HG02759 (cell line): ENCODE data around the gene BPIFB1.

Experiments
- ATAC-seq: cut with Tn5 transposase; IDR thresholded peaks from one replicate; pipeline ENCODE4 v1.9.1; 2021; ENCODE audit warnings: mild to moderate bottlenecking, moderate library complexity; ENCODE audit not compliant: unreplicated experiment

BPIFB1 gene

DNA sequence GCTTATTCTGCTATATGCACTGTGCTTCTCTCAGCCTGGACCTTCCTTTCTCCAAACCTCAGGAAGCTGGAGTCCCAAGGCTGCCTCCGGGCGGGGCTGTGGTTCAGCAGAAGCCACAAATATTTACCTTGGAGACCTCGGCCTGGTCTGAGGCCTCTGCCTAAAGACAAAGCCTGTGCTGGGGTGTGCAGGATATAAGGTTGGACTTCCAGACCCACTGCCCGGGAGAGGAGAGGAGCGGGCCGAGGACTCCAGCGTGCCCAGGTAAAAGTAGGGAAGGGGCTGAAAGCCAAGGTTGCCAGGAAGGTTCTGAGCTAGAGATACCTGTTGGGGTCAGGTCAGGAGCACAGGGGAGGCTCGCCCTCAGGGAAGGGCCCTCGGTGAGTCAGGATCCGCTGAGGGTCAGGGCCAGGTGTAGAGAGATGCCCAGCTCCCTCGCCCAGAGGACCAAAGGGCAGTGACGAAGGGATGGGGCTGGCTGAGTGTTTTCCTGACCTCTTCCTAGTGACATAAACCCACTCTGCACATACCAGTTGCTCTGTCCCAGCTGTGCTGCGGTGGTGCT is at the start of gene BPIFB1:
Gene BPIFB1 (plus strand): TSS at position 224 of the 565 bp plus-strand sequence. CDS start 2,860 bp downstream, outside the sequence.
- no peak for ATAC-seq

- no peak for ATAC-seq
These were observed 49.0 kb upstream of the BPIFB1 start for GRCh38 chr20:33234050-33234449.

- no peak for ATAC-seq
These were observed 47.3 kb upstream of the BPIFB1 start, which contains the start of gene BPIFA1 for GRCh38 chr20:33235696-33236095. BPIFA1 (plus strand) TSS chr20:33235996; CDS start chr20:33237712, 1,716 bp downstream.

DNA sequence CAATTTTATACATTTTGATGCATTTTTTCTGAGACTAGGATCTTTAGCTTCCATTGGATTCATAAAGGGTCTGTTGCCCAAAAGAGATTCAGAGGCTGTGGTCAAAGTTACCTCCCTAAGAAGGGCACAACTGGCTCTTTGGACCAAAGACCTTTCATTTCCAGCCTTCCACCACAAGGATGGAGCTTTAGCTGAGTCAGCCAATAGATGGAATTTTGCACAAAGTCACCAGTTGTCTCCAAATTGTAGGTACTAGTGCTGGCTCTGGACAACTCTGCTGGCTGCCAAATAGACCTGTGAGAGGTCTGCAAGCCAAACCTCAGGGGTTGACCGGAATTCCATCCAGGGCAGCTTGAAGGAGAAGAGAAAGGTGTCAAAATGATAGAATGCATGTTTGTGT is 46.7 kb upstream of the BPIFB1 start:
- no peak for ATAC-seq

- no peak for ATAC-seq
These were observed 45.0 kb upstream of the BPIFB1 start for GRCh38 chr20:33237989-33238388.

- ATAC-seq: no peak
These were observed 43.6 kb upstream of the BPIFB1 start for GRCh38 chr20:33239418-33239817.

DNA sequence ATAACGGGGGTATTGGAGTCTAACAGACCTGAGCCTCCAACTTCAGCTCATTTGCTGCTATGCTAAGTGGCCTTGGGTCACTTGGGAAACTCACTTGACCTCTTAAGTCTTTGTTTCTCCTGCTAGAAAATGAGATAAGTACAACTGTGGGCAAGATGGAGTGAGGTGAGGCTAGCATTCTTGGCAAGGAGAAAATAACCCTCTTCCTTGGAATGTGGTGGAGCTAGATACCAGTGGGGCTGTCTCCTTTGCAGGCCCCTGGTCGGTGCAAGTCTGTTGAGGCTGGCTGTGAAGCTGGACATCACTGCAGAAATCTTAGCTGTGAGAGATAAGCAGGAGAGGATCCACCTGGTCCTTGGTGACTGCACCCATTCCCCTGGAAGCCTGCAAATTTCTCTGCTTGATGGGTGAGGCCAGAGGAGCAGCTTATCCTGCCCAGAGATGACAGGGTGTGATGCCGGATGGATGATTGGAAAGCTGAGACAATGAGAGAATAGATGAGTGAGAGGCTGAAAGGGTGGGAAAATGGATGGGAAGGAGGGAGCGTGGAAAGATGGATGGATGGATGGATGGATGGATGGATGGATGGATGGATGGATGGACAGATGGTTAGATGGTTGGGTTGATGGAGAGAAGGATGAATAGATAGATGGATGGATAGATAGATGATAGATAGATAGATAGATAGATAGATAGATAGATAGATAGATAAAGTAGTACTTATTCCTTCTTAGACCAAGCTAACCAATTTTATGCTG is 42.9 kb upstream of the BPIFB1 start:
- no peak for ATAC-seq

DNA sequence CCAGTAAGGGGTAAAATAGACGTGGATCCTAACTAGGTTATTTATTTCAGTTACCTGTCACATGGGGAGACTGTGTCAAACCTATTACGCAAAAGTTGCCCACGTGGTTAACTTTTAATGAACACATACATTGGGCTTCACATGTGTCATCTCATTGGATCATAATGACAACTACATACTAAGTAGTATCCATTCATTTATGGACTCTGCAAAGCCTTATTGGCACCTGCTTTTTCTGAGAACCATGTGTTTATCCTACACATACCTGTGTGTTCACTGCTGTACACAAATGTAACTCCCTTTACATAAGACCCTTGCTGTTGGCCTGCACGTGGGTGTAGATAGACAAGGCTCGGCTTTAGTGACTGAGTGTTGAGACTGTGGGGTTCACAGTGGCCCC is 42.1 kb upstream of the BPIFB1 start:
- no peak for ATAC-seq

- no peak for ATAC-seq
These were observed 40.5 kb upstream of the BPIFB1 start for GRCh38 chr20:33242319-33243100.

DNA sequence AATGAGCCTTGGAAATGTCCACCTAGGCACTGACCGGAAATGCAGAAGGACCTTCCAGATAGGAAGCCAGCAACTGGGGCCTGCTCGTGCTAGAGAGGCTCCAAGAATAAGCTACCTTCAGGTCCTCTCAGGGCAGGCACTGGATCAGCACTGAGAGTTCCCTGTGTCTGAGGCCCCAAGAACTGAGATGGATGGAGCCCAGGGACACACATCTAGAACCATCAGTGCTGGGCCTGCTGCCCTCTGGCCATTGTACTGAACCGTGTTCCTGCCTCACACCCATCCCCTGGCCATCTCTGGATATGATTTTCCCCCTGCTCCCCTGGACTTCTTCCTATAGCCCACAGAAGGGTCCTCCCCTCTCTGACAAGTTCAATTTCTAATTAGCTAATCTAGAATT is 36.9 kb upstream of the BPIFB1 start:
- no peak for ATAC-seq

- no peak for ATAC-seq
These were observed 33.6 kb upstream of the BPIFB1 start for GRCh38 chr20:33249456-33249855.

DNA sequence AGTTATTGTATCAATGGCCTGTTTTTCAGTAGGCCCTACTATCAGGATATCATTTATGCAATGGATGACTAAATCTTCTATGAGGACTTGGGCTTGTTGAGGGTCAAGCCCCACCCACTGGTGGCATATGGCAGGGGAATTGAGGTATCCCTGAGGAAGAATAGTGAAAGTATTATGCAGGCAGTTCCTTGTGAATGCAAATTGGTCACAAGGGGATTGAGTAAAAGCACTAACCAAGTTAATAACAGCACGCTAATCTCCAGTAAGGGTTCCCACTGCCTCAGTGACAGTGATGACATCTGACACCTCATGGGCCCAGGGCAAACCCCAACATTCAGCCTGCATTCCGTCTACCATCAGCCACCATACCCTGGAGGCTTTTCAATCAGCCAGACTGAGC is 32.3 kb upstream of the BPIFB1 start:
- no peak for ATAC-seq

GRCh38 chr20:33251496-33251895 is 31.5 kb upstream of the BPIFB1 start:
- no peak for ATAC-seq

DNA sequence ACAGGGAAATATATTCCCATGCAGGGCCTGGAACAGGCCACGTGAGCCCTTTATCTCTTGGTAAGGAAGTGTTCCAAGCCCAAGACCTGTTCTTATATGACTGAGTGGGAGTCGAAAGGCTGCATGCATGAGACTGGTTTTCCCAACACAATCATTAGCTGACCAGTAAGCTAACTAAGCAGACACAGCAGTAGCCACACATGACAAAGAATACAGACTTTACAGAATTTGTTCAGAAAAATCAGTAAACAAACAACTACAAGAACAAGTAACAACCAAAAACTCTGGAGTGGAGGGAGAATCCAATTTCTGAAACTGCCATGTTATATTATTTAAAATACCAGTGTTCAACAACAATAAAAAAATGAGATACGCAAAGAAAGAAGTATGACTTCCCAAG is 30.6 kb upstream of the BPIFB1 start:
- no peak for ATAC-seq

DNA sequence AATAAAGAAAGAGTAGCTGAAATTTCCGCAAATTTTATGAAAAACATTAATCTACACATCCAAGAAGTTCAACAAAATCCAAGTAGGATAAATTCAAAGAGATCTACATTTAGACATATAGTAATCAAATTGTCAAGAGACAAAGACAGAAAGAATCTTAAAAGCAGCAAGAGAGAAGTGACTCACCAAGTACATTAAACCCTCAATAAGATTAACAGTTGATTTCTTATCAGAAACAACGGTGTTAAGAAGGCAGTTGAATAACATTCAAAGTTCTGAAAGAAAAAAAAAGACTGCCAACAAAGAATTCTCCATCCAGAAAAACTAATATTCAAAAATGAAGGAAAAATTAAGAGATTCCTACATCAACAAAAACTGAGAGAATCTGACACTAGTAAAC is 28.0 kb upstream of the BPIFB1 start:
- no peak for ATAC-seq

GRCh38 chr20:33257237-33257636 is 25.8 kb upstream of the BPIFB1 start:
- no peak for ATAC-seq

- no peak for ATAC-seq
These were observed 23.6 kb upstream of the BPIFB1 start for GRCh38 chr20:33259371-33259770.

GRCh38 chr20:33261465-33261864 is 21.5 kb upstream of the BPIFB1 start:
- no peak for ATAC-seq

- no peak for ATAC-seq
These were observed 20.4 kb upstream of the BPIFB1 start for GRCh38 chr20:33262658-33263065.

- no peak for ATAC-seq
These were observed 19.2 kb upstream of the BPIFB1 start for GRCh38 chr20:33263784-33264183.

DNA sequence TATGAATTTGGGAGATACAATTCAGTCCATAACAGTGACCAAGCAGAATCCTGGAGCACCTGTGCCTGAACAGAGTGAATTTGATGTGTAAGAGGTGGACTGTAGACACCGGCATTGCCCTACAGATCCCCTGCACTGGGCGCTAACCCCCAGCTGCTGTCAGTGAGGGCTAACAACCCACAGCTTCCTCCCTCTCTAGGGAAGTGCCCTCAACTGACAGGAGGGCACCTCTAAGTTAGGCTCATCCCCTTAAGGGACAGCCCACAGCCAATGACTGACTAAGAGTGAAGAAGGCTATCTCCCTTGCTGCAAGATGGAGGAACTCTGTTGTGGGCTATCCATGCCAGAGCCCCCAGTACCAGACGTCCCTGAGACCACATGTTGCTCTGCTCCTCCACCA is 15.3 kb upstream of the BPIFB1 start:
- ATAC-seq: no peak
